ENCODE measurements around the gene LY86.

Gene LY86

GRCh38 chr6:6656287-6656686 is 67.8 kb downstream of the LY86 start:
- no peak overlapping the region for H3K4me3 ChIP-seq (ENCODE audit: low read depth, low read length)
- DNase-seq (ENCODE audit: low read depth) = no peak
- no peak for TF ChIP-seq CTCF (conservative IDR thresholded peaks at IDR 0.05; ENCODE audit: low read depth, low read length)

GRCh38 chr6:6657085-6657819 is 68.7 kb downstream of the LY86 start:
- no peak for TF ChIP-seq CTCF (conservative IDR thresholded peaks at IDR 0.05; ENCODE audit: low read depth, low read length)
- H3K4me3 ChIP-seq (ENCODE audit: low read depth, low read length) = no peak overlapping the region
- DNase-seq (ENCODE audit: low read depth) = no peak

- H3K4me3 ChIP-seq (ENCODE audit: low read depth, low read length) = no peak overlapping the region
- no peak for TF ChIP-seq CTCF (conservative IDR thresholded peaks at IDR 0.05; ENCODE audit: low read depth, low read length)
- no peak for DNase-seq (ENCODE audit: low read depth)
Measured at GRCh38 chr6:6657820-6658217, 69.3 kb downstream of the LY86 start.

- TF ChIP-seq CTCF (conservative IDR thresholded peaks at IDR 0.05; ENCODE audit: low read depth, low read length) = no peak
- no peak for DNase-seq (ENCODE audit: low read depth)
- H3K4me3 ChIP-seq (ENCODE audit: low read depth, low read length) = no peak overlapping the region
Measured at GRCh38 chr6:6659600-6660327, 71.2 kb downstream of the LY86 start.

GRCh38 chr6:6660339-6661045 is 72.0 kb downstream of the LY86 start:
- no peak overlapping the region for H3K4me3 ChIP-seq (ENCODE audit: low read depth, low read length)
- no peak for TF ChIP-seq CTCF (conservative IDR thresholded peaks at IDR 0.05; ENCODE audit: low read depth, low read length)
- DNase-seq (ENCODE audit: low read depth) = no peak

- TF ChIP-seq CTCF (conservative IDR thresholded peaks at IDR 0.05; ENCODE audit: low read depth, low read length) = no peak
- no peak for DNase-seq (ENCODE audit: low read depth)
Measured at GRCh38 chr6:6661191-6661590, 72.7 kb downstream of the LY86 start.

More at GRCh38 chr6:6661191-6661590, 72.7 kb downstream of the LY86 start:
- no peak overlapping the region for H3K4me3 ChIP-seq (ENCODE audit: low read depth, low read length)

Measured in choroid plexus epithelial cell (primary cell).